ENCODE measurements around the gene COBL. TPM values are rescaled to one million over a fixed set of nuclear protein-coding genes. Genes with fewer than 3 reads are reported as not detected.

The COBL gene
- total RNA-seq, 1 experiment from 2014 or later: 52.3 TPM

DNA sequence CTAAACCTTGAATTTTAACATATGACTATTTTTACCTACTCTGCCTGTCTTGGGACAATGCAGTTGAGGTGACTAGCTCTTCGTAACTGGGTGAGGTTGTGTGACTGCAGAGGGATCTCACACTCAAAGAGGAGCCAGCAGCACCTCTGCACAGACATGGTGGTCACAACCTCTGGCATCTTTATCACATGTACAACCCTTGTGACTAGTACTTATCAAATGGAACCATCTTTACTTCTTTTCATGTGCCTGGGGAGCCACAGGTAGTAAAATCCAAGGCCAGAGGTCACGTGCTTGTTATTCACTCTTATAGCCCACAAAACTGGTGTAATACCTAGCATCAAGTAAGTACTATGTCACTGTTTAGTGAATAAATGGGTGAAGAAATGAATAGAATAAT is 244.3 kb downstream of the COBL start:
- Histone ChIP-seq H2BK12ac (ENCODE audit: insufficient read length, low read depth, low read length) (no peak overlapping the region), H4K20me1 (ENCODE audit: control insufficient read depth, insufficient read depth, insufficient read length) (no peaks in the 10 kb centered on the region), H4K8ac (replicated peaks; ENCODE audit: insufficient read length, low read depth, low read length) (no peak overlapping the region), H2BK20ac (ENCODE audit: low read depth, low read length, poor library complexity, severe bottlenecking) (no peak overlapping the region), H2AFZ (ENCODE audit: low read length) (no peak overlapping the region), H3K4me1 (ENCODE audit: insufficient read depth, low read length) (peaks cover 4% of the 10 kb centered on the region; the same call in 1 of the 2 replicates), H2BK120ac (ENCODE audit: low read depth, low read length, poor library complexity, severe bottlenecking) (no peak overlapping the region), H3T11ph (ENCODE audit: low read length) (no peak overlapping the region), H3K4ac (ENCODE audit: low read depth, low read length) (no peak overlapping the region), H3K27me3 (ENCODE audit: insufficient read depth, low read length) (no peaks in the 10 kb centered on the region), H3K27ac (ENCODE audit: insufficient read length, low read depth, low read length) (no peak overlapping the region), H3K4me2 (ENCODE audit: insufficient read depth, insufficient read length, low read length) (no peak overlapping the region), H3K23ac (ENCODE audit: insufficient read length, low read depth, low read length) (no peak overlapping the region), H3K18ac (ENCODE audit: insufficient read length, low read depth, low read length) (no peak overlapping the region), H3K9ac (ENCODE audit: extremely low read depth, insufficient read length, low read length) (no peak overlapping the region), H2BK15ac (ENCODE audit: low read depth, low read length) (no peak overlapping the region), H3K14ac (ENCODE audit: insufficient read depth, low read length) (no peak overlapping the region), H3K79me2 (ENCODE audit: insufficient read depth, low read length) (no peaks in the 10 kb centered on the region), H4K5ac (ENCODE audit: insufficient read length, low read depth, low read length) (no peak overlapping the region), H3K23me2 (ENCODE audit: insufficient read length, low read depth, low read length, poor library complexity, severe bottlenecking) (no peaks in the 10 kb centered on the region), H3K79me1 (ENCODE audit: insufficient read depth, low read depth, low read length, poor library complexity, severe bottlenecking) (no peaks in the 10 kb centered on the region), H3K9me3 (ENCODE audit: control insufficient read depth, low read depth, low read length) (no peaks in the 10 kb centered on the region), H4K91ac (ENCODE audit: insufficient read length, low read depth, low read length) (no peak overlapping the region), H2AK5ac (ENCODE audit: insufficient read length, low read length) (no peak overlapping the region), H2BK5ac (ENCODE audit: insufficient read length, low read length) (no peak overlapping the region), H3K56ac (ENCODE audit: insufficient read length, low read depth, low read length) (no peak overlapping the region)
- TF ChIP-seq, protein P1, sequence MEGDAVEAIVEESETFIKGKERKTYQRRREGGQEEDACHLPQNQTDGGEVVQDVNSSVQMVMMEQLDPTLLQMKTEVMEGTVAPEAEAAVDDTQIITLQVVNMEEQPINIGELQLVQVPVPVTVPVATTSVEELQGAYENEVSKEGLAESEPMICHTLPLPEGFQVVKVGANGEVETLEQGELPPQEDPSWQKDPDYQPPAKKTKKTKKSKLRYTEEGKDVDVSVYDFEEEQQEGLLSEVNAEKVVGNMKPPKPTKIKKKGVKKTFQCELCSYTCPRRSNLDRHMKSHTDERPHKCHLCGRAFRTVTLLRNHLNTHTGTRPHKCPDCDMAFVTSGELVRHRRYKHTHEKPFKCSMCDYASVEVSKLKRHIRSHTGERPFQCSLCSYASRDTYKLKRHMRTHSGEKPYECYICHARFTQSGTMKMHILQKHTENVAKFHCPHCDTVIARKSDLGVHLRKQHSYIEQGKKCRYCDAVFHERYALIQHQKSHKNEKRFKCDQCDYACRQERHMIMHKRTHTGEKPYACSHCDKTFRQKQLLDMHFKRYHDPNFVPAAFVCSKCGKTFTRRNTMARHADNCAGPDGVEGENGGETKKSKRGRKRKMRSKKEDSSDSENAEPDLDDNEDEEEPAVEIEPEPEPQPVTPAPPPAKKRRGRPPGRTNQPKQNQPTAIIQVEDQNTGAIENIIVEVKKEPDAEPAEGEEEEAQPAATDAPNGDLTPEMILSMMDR (conservative IDR thresholded peaks at IDR 0.05): no peak
- no peaks in the 10 kb centered on the region; a peak in 1 of 7 replicates for H3K36me3 Mint-ChIP-seq (ENCODE audit: insufficient read depth in 1 of 3, low read depth in 3 of 3)
- H3K9me3 Mint-ChIP-seq: no peaks in the 10 kb centered on the region; a peak in 1 of 5 replicates
- no peaks in the 10 kb centered on the region for H3K27me3 Mint-ChIP-seq (ENCODE audit: low read depth)
- no peak overlapping the region for H3K27ac Mint-ChIP-seq
- no CpG with 5 or more reads among the region's 2 CpGs for WGBS (ENCODE audit: extremely low coverage, insufficient read length, low lambda C conversion rate)
- H3K4me3 Mint-ChIP-seq: no peak overlapping the region
- DNase-seq: no peak
- H3K4me1 Mint-ChIP-seq: peaks cover 15 to 16% of the 10 kb centered on the region in 2 experiments

Data from H9 (cell line).